Activated CD8-positive, alpha-beta T cell treated with anti-CD3 and anti-CD28 coated beads, Interleukin-2, amount 10 ng/mL, durations not matched to agents 7 days and 5 days (primary cell): ENCODE data around the gene DICER1. TPM values are rescaled to one million over a fixed set of nuclear protein-coding genes. Genes with fewer than 3 reads are reported as not detected.

Source experiments
- ATAC-seq: fragments of 150-1000 bp; cut with Tn5 transposase; one replicate; pipeline ENCODE4 v1.10.0; 2021; ENCODE audit warnings: moderate library complexity
- CTCF ChIA-PET: fragments of 350-600 bp; sonication (Branson Sonifier 250); formaldehyde crosslinking; loops from one replicate; lab custom pipeline; 2021; ENCODE audit warnings: antibody characterized with exemption; lab: Charles Lee
- POLR2A ChIA-PET: fragments of 350-600 bp; sonication (Branson Sonifier 250); formaldehyde crosslinking; loops from one replicate; lab custom pipeline; 2021; ENCODE audit warnings: antibody characterized with exemption; lab: Charles Lee
- DNase-seq: peaks from one replicate; pipeline ENCODE4 v3.0.0-alpha.2; 2020
- H3K27ac Mint-ChIP-seq: one replicate; pipeline ENCODE4 v1.8.0; 2021; ENCODE audit warnings: mild to moderate bottlenecking, mixed read lengths
- H3K27me3 Mint-ChIP-seq: one replicate; pipeline ENCODE4 v1.8.0; 2021; ENCODE audit warnings: low read depth, mixed read lengths
- H3K36me3 Mint-ChIP-seq: one replicate; pipeline ENCODE4 v1.8.0; 2021; ENCODE audit warnings: low read depth, mixed read lengths
- H3K4me1 Mint-ChIP-seq: one replicate; pipeline ENCODE4 v1.8.0; 2021; ENCODE audit warnings: low read depth, mixed read lengths
- H3K4me3 Mint-ChIP-seq: one replicate; pipeline ENCODE4 v1.8.0; 2021; ENCODE audit warnings: mild to moderate bottlenecking, mixed read lengths
- H3K9me3 Mint-ChIP-seq: one replicate; pipeline ENCODE4 v1.8.0; 2022; ENCODE audit warnings: mixed read lengths; ENCODE audit not compliant: insufficient read depth
- total RNA-seq, 2 experiments: library from RNA; stranded (reverse); gene quantifications; one replicate each; pipeline ENCODE4 v1.2.3, GENCODE V29; 2021

Gene DICER1
- total RNA-seq, 2 experiments from 2014 or later: 57.5 to 59.7 TPM

DNA sequence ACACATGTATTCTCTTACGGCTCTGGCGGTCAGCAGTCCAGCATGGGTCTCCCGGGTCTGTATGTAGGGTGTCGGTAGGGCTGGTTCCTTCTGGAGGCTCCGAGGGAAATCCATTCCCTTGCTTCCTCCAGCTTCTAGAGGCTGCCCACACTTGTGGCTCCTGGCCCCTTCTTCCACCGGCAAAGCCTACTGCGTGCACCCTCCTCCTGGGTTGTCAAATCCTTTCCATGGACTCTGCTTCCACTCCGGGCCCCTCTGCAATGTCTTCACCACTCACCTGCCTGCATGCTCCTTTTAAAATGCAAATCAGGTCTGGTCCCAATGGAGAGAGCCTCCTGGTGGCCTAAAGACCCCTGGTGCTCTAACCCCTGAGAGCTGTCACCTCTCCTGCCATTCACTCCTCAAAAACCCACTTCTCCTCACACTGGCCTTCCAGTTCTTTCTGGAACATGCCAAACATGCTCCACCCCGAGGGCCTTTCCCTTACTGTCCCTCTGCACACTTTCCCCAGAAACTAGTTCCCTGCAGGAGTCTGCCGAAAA, 108.5 kb downstream of the DICER1 start:
- no peaks in the 10 kb centered on the region for H3K9me3 Mint-ChIP-seq
- H3K4me3 Mint-ChIP-seq: no peak overlapping the region
- no peak for ATAC-seq
- POLR2A ChIA-PET: no interaction called here
- H3K36me3 Mint-ChIP-seq: no peaks in the 10 kb centered on the region
- no peaks in the 10 kb centered on the region for H3K4me1 Mint-ChIP-seq
- CTCF ChIA-PET: no interaction called here
- H3K27ac Mint-ChIP-seq: no peak overlapping the region
- H3K27me3 Mint-ChIP-seq: peaks cover 10% of the 10 kb centered on the region
- no peak for DNase-seq

DNA sequence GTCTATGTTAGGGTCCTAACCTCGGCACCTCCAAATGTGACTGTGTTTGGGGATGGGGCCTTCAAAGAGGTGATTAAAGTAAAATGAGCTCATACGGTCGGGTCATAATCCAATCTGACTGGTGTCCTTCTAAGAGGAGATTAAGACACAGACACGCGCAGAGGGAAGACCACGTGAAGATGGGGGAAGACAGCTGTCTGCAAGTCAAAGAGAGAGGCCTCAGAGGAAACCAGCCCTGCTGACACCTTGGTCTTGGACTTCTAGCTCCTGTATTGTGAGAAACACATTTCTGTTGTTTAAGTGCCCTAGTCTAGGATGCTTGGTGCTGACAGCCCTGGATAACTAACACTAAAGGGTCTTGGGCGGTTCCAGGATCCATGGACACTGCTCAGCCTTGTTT, 109.6 kb downstream of the DICER1 start:
- H3K4me3 Mint-ChIP-seq: no peak overlapping the region
- peaks cover 13% of the 10 kb centered on the region for H3K27me3 Mint-ChIP-seq
- H3K9me3 Mint-ChIP-seq: no peaks in the 10 kb centered on the region
- H3K4me1 Mint-ChIP-seq: no peaks in the 10 kb centered on the region
- ChIA-PET CTCF (no interaction called here), POLR2A (no interaction called here)
- DNase-seq (no peak), ATAC-seq (no peak)
- H3K36me3 Mint-ChIP-seq: no peaks in the 10 kb centered on the region
- no peak overlapping the region for H3K27ac Mint-ChIP-seq

- CTCF ChIA-PET: no interaction called here
- Mint-ChIP-seq H3K27me3 (peaks cover 17% of the 10 kb centered on the region), H3K4me1 (no peaks in the 10 kb centered on the region), H3K9me3 (no peaks in the 10 kb centered on the region), H3K4me3 (no peak overlapping the region), H3K27ac (no peak overlapping the region), H3K36me3 (no peaks in the 10 kb centered on the region)
- DNase-seq (no peak), ATAC-seq (no peak)
- POLR2A ChIA-PET: no interaction called here
Measured at GRCh38 chr14:95046711-95047681, 110.3 kb downstream of the DICER1 start.

- no peaks in the 10 kb centered on the region for H3K4me1 Mint-ChIP-seq
- POLR2A ChIA-PET: no interaction called here
- CTCF ChIA-PET: no interaction called here
Measured at GRCh38 chr14:95045836-95046430, 111.4 kb downstream of the DICER1 start.

DNA sequence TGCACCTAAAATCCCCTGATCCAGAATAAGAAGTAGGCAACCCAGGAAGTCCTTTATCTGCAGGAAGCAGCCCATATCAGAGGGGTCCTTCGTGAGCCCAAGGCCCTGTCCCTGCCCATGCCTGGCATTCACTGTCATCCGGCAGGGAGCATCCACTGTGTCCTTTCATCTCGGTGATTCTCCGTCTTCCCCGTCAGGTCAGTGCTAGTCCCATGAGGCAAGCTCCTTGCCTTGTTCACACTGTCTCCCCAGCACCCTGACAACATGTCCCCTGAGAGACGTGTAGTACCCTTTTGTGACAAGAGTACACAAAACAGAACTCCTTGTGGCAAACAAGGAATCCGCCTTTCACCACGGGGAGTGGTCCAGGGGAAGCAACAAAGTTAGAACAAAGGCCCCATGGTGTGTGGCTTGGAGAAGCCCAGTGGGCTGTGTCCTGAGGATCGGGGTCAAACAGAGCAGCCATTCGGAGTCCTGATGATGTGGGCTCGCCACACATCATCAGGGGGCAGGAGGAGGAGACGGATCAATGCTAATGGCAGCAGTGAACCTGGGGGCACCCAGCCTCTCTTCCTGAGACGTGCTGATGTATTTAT, 112.1 kb downstream of the DICER1 start:
- CTCF ChIA-PET: no interaction called here
- H3K9me3 Mint-ChIP-seq: no peaks in the 10 kb centered on the region
- DNase-seq: no peak

More at GRCh38 chr14:95045836-95046430, 111.4 kb downstream of the DICER1 start:
- DNase-seq: no peak
- ATAC-seq: no peak
- Mint-ChIP-seq H3K4me3 (no peak overlapping the region), H3K9me3 (no peaks in the 10 kb centered on the region), H3K36me3 (no peaks in the 10 kb centered on the region), H3K27me3 (peaks cover 19% of the 10 kb centered on the region), H3K27ac (no peak overlapping the region)

GRCh38 chr14:95044463-95045105, 112.7 kb downstream of the DICER1 start:
- no peaks in the 10 kb centered on the region for H3K9me3 Mint-ChIP-seq
- H3K4me3 Mint-ChIP-seq: no peak overlapping the region
- H3K27me3 Mint-ChIP-seq: peaks cover 14% of the 10 kb centered on the region
- ChIA-PET POLR2A (no interaction called here), CTCF (no interaction called here)
- H3K36me3 Mint-ChIP-seq: no peaks in the 10 kb centered on the region
- H3K4me1 Mint-ChIP-seq: no peaks in the 10 kb centered on the region
- H3K27ac Mint-ChIP-seq: no peak overlapping the region
- ATAC-seq: no peak
- no peak for DNase-seq

More for the DNA sequence above, 112.1 kb downstream of the DICER1 start:
- H3K27me3 Mint-ChIP-seq: peaks cover 19% of the 10 kb centered on the region
- H3K4me3 Mint-ChIP-seq: no peak overlapping the region
- POLR2A ChIA-PET: no interaction called here
- H3K27ac Mint-ChIP-seq: no peak overlapping the region
- H3K36me3 Mint-ChIP-seq: no peaks in the 10 kb centered on the region
- H3K4me1 Mint-ChIP-seq: no peaks in the 10 kb centered on the region
- no peak for ATAC-seq

DNA sequence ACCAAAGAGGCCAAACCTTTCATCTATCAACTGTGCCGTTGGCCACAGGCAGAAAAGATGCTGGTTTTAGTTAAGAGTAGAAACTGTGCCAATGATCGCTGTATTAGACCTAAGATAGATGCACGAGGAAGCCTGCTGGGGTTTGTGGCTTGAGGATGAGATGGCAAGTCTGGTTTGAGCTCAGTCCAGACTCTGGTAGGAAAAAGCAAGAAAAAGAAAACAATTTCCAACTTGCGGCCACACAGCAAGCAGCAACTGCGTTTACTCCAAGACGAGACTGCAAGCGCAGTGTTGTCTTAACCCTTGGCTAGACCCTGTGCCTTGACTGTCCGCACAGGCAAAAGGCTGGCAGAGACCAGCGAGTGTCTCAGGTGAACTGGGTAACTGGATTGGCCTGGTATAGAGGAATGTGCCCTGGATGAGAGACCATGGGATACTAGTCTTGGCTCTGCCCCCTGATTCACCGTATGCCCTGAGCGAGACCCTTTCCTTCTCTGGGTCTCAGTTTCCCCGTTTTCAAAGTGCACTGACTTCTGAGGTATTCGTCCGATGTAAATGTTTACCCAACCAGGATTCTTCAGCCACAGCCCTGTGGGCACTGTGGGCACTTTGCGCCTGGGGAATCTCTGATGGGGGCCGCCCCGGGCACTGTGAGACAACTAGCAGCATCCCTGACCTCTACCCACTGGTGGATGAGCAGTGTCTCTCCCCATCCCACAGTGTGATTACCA, 113.4 kb downstream of the DICER1 start:
- no peak for DNase-seq
- H3K4me1 Mint-ChIP-seq: no peaks in the 10 kb centered on the region
- CTCF ChIA-PET: no interaction called here

GRCh38 chr14:95043314-95043713, 114.0 kb downstream of the DICER1 start:
- H3K4me1 Mint-ChIP-seq: no peaks in the 10 kb centered on the region
- ATAC-seq (no peak), DNase-seq (no peak)
- CTCF ChIA-PET: no interaction called here
- H3K27me3 Mint-ChIP-seq: peaks cover 10% of the 10 kb centered on the region
- H3K9me3 Mint-ChIP-seq: no peaks in the 10 kb centered on the region
- no peak overlapping the region for H3K4me3 Mint-ChIP-seq
- POLR2A ChIA-PET: no interaction called here
- H3K36me3 Mint-ChIP-seq: no peaks in the 10 kb centered on the region
- no peak overlapping the region for H3K27ac Mint-ChIP-seq

More for the DNA sequence above, 113.4 kb downstream of the DICER1 start:
- no peak for ATAC-seq
- Mint-ChIP-seq H3K27ac (no peak overlapping the region), H3K4me3 (no peak overlapping the region), H3K9me3 (no peaks in the 10 kb centered on the region), H3K36me3 (no peaks in the 10 kb centered on the region), H3K27me3 (peaks cover 10% of the 10 kb centered on the region)
- POLR2A ChIA-PET: no interaction called here

DNA sequence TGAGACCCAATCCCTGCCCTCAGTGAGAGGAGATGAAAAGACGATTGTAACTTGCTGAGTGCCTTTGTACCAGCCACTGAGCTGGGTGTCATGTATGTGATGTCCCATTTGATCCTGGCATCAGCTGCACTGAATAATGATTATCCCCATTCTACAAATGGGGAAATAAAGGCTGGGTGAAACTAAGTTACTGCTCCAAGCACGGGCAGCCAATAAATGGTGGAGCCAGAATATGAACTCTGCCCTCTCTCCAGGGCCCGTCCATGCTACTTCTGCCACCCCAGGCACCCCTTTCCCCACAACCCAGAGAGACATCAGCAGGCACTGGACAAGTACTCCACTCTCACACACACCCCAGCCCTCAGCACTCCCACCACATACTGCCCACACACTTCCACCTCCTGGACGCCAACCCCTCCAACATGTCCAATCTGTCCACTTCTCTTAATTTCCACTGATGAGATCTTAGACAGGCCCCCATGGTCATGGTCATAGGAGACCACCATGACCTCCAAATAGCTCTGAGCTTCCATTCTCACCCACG, 115.8 kb downstream of the DICER1 start:
- no peak for DNase-seq
- CTCF ChIA-PET: no interaction called here
- Mint-ChIP-seq H3K4me1 (no peaks in the 10 kb centered on the region), H3K27me3 (peaks cover 10% of the 10 kb centered on the region), H3K9me3 (no peaks in the 10 kb centered on the region), H3K4me3 (no peak overlapping the region), H3K27ac (no peak overlapping the region), H3K36me3 (no peaks in the 10 kb centered on the region)
- POLR2A ChIA-PET: no interaction called here
- no peak for ATAC-seq

GRCh38 chr14:95040708-95041476, 116.4 kb downstream of the DICER1 start:
- no peak overlapping the region for H3K4me3 Mint-ChIP-seq
- H3K4me1 Mint-ChIP-seq: no peaks in the 10 kb centered on the region
- POLR2A ChIA-PET: no interaction called here
- CTCF ChIA-PET: no interaction called here
- H3K27me3 Mint-ChIP-seq: peaks cover 10% of the 10 kb centered on the region
- H3K9me3 Mint-ChIP-seq: no peaks in the 10 kb centered on the region
- H3K36me3 Mint-ChIP-seq: no peaks in the 10 kb centered on the region
- no peak for DNase-seq
- H3K27ac Mint-ChIP-seq: no peak overlapping the region
- ATAC-seq: no peak
